HG02884 (cell line): ENCODE measurements around the gene ZNF576.
"Not testable (repeated sequence)": the region's sequence is repeated elsewhere in the genome, so short reads cannot be mapped to it uniquely, and the experiment has no call there.

ENCODE experiments used
- ATAC-seq: cut with Tn5 transposase; IDR thresholded peaks from one replicate; pipeline ENCODE4 v1.9.1; 2021; ENCODE audit warnings: mild to moderate bottlenecking, moderate library complexity; ENCODE audit not compliant: unreplicated experiment

ZNF576 gene

GRCh38 chr19:43595999-43596841 is at the start of gene ZNF576, which contains the start of gene IRGQ:
Gene ZNF576 (plus strand): TSS chr19:43596595. CDS start chr19:43597109, 514 bp downstream.
Gene IRGQ (minus strand): TSS chr19:43596134. CDS start chr19:43595338, 796 bp downstream.
- peak; percentile 80 for ATAC-seq

GRCh38 chr19:43547926-43548325 is 48.5 kb upstream of the ZNF576 start:
- ATAC-seq = not testable (repeated sequence)

- no peak for ATAC-seq
Observed at GRCh38 chr19:43548706-43549105, 47.7 kb upstream of the ZNF576 start.

- ATAC-seq = no peak
Observed at GRCh38 chr19:43551399-43552197, 44.8 kb upstream of the ZNF576 start.

- no peak for ATAC-seq
Observed at GRCh38 chr19:43552198-43552450, 44.3 kb upstream of the ZNF576 start.

GRCh38 chr19:43552616-43553015 is 43.8 kb upstream of the ZNF576 start:
- no peak for ATAC-seq

GRCh38 chr19:43553656-43554055 is 42.7 kb upstream of the ZNF576 start:
- no peak for ATAC-seq

GRCh38 chr19:43554317-43554895 is 42.0 kb upstream of the ZNF576 start:
- no peak for ATAC-seq

- no peak for ATAC-seq
Observed at GRCh38 chr19:43555185-43555770, 41.1 kb upstream of the ZNF576 start.

- no peak for ATAC-seq
Observed at GRCh38 chr19:43560687-43561086, 35.7 kb upstream of the ZNF576 start.

- no peak for ATAC-seq
Observed at GRCh38 chr19:43561139-43561970, 35.0 kb upstream of the ZNF576 start.

GRCh38 chr19:43562226-43562697 is 34.1 kb upstream of the ZNF576 start:
- no peak for ATAC-seq

GRCh38 chr19:43562698-43563241 is 33.6 kb upstream of the ZNF576 start:
- peak; percentile 52 for ATAC-seq

- no peak for ATAC-seq
Observed at GRCh38 chr19:43563816-43564457, 32.5 kb upstream of the ZNF576 start.

- no peak for ATAC-seq
Observed at GRCh38 chr19:43564800-43565199, 31.6 kb upstream of the ZNF576 start.

- ATAC-seq = no peak
Observed at GRCh38 chr19:43569657-43570056, 26.7 kb upstream of the ZNF576 start.

GRCh38 chr19:43570174-43570791 is 26.1 kb upstream of the ZNF576 start:
- no peak for ATAC-seq

GRCh38 chr19:43572171-43572588 is 24.2 kb upstream of the ZNF576 start:
- no peak for ATAC-seq
